GM12878 (cell line): ENCODE results near the gene COL5A3. TPM values are rescaled to one million over a fixed set of nuclear protein-coding genes. Genes with fewer than 3 reads are reported as not detected.

ENCODE experiments used
- ATAC-seq: fragments of 200-7000 bp; cut with Tn5 transposase; 3 replicates; pipeline ENCODE4 v1.9.1; 2020; ENCODE audit warnings: mild to moderate bottlenecking, moderate library complexity
- BruUV-seq: library from RNA; stranded (reverse); fragments of 400-500 nt; replicated peaks from 2 replicates; lab custom pipeline; 2021; lab: Mats Ljungman, UMichigan
- CTCF ChIA-PET: fragments of 300-600 bp; sonication (Branson Sonifier 250); formaldehyde crosslinking; extraction: SDS; loops from one replicate; lab custom pipeline; 2021; ENCODE audit warnings: inconsistent platforms; lab: Yijun Ruan, JAX
- POLR2A ChIA-PET: fragments of 350-600 bp; formaldehyde crosslinking; extraction: SDS; loops from one replicate; lab custom pipeline; 2021; ENCODE audit warnings: inconsistent platforms; lab: Charles Lee
- RAD21 ChIA-PET: fragments of 300-600 bp; sonication (Branson Sonifier 250); formaldehyde crosslinking; loops from one replicate; lab custom pipeline; 2023; ENCODE audit warnings: antibody characterized with exemption; ENCODE audit not compliant: unreplicated experiment; lab: Charles Lee
- SMC1A ChIA-PET: fragments of 300-600 bp; sonication (Branson Sonifier 250); formaldehyde crosslinking; loops from one replicate; lab custom pipeline; 2023; ENCODE audit not compliant: unreplicated experiment, uncharacterized antibody; lab: Charles Lee
- DNase-seq: peaks from one replicate; pipeline ENCODE4 v3.0.0-alpha.2; 2011; ENCODE audit warnings: low read depth, low spot score
- FAIRE-seq: peaks from 3 replicates; lab custom pipeline; 2011; peaks lifted over from hg19 to GRCh38; lab: Jason Lieb, UNC
- H2AFZ ChIP-seq: 2 replicates; pipeline ENCODE4 v1.6.0; 2011; ENCODE audit warnings: low read depth, low read length, control low read depth; ENCODE audit not compliant: control insufficient read depth
- H3K27ac ChIP-seq: 2 replicates; pipeline ENCODE4 v1.5.1; 2011; ENCODE audit warnings: control low read depth; ENCODE audit not compliant: control insufficient read depth, insufficient read depth
- H3K27me3 ChIP-seq, 2 experiments: replicated peaks in 1 of 2; 2 replicates each; pipeline versions ENCODE4 v1.6.0 to v1.6.1; 2011; ENCODE audit warnings: low read length in 1 of 2; ENCODE audit not compliant: control insufficient read depth in 2 of 2, insufficient read depth in 2 of 2
- H3K36me3 ChIP-seq, 2 experiments: 2 replicates each; pipeline ENCODE4 v1.5.1; 2011; ENCODE audit warnings: low read length in 1 of 2; ENCODE audit not compliant: control insufficient read depth in 2 of 2, insufficient read depth in 2 of 2
- H3K4me1 ChIP-seq: 2 replicates; pipeline ENCODE4 v1.6.1; 2011; ENCODE audit warnings: mild to moderate bottlenecking, low read length, moderate library complexity, mixed read lengths; ENCODE audit not compliant: control insufficient read depth, insufficient read depth
- H3K4me2 ChIP-seq: 2 replicates; pipeline ENCODE4 v1.6.0; 2011; ENCODE audit warnings: control low read depth; ENCODE audit not compliant: control insufficient read depth, insufficient read depth
- H3K4me3 ChIP-seq: fragments of 200-600 bp; sonication (generic); 2 replicates; pipeline ENCODE4 v1.5.1; 2016
- H3K79me2 ChIP-seq: 2 replicates; pipeline ENCODE4 v1.6.0; 2011; ENCODE audit warnings: low read length; ENCODE audit not compliant: control insufficient read depth, insufficient read depth
- H3K9ac ChIP-seq: 2 replicates; pipeline ENCODE4 v1.8.0; 2011; ENCODE audit warnings: low read length, control low read depth, mixed read lengths; ENCODE audit not compliant: control insufficient read depth, insufficient read depth
- H3K9me3 ChIP-seq: replicated peaks from 3 replicates; pipeline ENCODE4 v1.5.1; 2011; ENCODE audit warnings: mild to moderate bottlenecking, low read length; ENCODE audit not compliant: control insufficient read depth, insufficient read depth
- H4K20me1 ChIP-seq: 2 replicates; pipeline ENCODE4 v1.6.0; 2011; ENCODE audit not compliant: control insufficient read depth, insufficient read depth
- BRCA1 ChIP-seq: IDR thresholded peaks from 2 replicates; pipeline ENCODE4 v1.6.1; 2011; ENCODE audit warnings: low read depth, low read length, improper control_type of control experiment
- GATAD2B ChIP-seq: fragments of 450-650 bp; conservative IDR thresholded peaks from 2 replicates; pipeline ENCODE4 v1.6.1; 2017; ENCODE audit warnings: low read depth, mild to moderate bottlenecking, moderate library complexity
- KLF5 ChIP-seq: fragments of 450-650 bp; IDR thresholded peaks from 2 replicates; pipeline ENCODE4 v1.6.1; 2014; ENCODE audit warnings: mild to moderate bottlenecking; ENCODE audit not compliant: partially characterized antibody
- NR2C1 ChIP-seq: fragments of 450-650 bp; IDR thresholded peaks from 2 replicates; pipeline ENCODE4 v1.6.1; 2017; ENCODE audit warnings: antibody characterized with exemption, mild to moderate bottlenecking, moderate library complexity
- PAX8 ChIP-seq: fragments of 450-650 bp; IDR thresholded peaks from 2 replicates; pipeline ENCODE4 v1.6.1; 2017; ENCODE audit warnings: mild to moderate bottlenecking, moderate library complexity
- RAD51 ChIP-seq: fragments of 450-650 bp; IDR thresholded peaks from 2 replicates; pipeline ENCODE4 v1.6.1; 2016; ENCODE audit warnings: moderate library complexity, mild to moderate bottlenecking, inconsistent platforms
- ZBTB40 ChIP-seq: fragments of 450-650 bp; IDR thresholded peaks from 2 replicates; pipeline ENCODE4 v1.6.1; 2016; ENCODE audit warnings: mild to moderate bottlenecking, moderate library complexity, borderline replicate concordance
- WGBS: methylation state at CpG from one replicate; pipeline ENCODE4 v1.1.6; 2016; ENCODE audit warnings: low lambda C conversion rate; ENCODE audit not compliant: insufficient replicate concordance, insufficient coverage; ENCODE audit errors: missing lambda C conversion rate; 5-methylcytosine and 5-hydroxymethylcytosine counted together
- in situ Hi-C: fragments of 300-500 bp; cut with MboI; formaldehyde crosslinking; loops from 9 replicates; pipeline ENCODE4 v1.14.3; 2018; ENCODE audit warnings: mixed read lengths
- intact Hi-C: fragments of 100-400 bp; cut with micrococcal nuclease; formaldehyde crosslinking; loops from one replicate; pipeline ENCODE4 v1.14.2; 2022; ENCODE audit not compliant: unreplicated experiment
- polyA plus RNA-seq, 11 experiments: library from polyadenylated mRNA; depleted of rRNA in 4 of 11; unstranded in 6 of 11; stranded (reverse) in 5 of 11; fragments of >200 nt; fragmentation: Nextera tagmentation in 4 of 11; fragmentation: Illumina TruSeq in 1 of 11; extraction: Ambion mirVana in 4 of 11; extraction: Trizol in 1 of 11; gene quantifications; 1 replicate in 1 of 11; 2 replicates in 10 of 11; pipeline versions ENCODE4 v1.2.1 to v1.2.3, GENCODE V29; 2011 to 2016; ENCODE audit warnings: inconsistent platforms in 2 of 11, missing spikeins in 2 of 11, low read depth in 1 of 11
- total RNA-seq, 4 experiments: library from RNA; depleted of rRNA in 3 of 4; stranded (reverse); fragments of >200 nt in 3 of 4; fragmentation: Illumina TruSeq in 1 of 4; extraction: Trizol in 1 of 4; gene quantifications; 2 replicates each; pipeline versions ENCODE4 v1.2.1 to v1.2.3, GENCODE V29; 2013 to 2021

Gene COL5A3
- total and polyA plus RNA-seq, 10 of the 15 experiments (the other 5 are each of a cell fraction or from before 2014, with no cell fraction given), result under 0.01 to 8.3 (median 0.10) TPM; not detected in 2

DNA sequence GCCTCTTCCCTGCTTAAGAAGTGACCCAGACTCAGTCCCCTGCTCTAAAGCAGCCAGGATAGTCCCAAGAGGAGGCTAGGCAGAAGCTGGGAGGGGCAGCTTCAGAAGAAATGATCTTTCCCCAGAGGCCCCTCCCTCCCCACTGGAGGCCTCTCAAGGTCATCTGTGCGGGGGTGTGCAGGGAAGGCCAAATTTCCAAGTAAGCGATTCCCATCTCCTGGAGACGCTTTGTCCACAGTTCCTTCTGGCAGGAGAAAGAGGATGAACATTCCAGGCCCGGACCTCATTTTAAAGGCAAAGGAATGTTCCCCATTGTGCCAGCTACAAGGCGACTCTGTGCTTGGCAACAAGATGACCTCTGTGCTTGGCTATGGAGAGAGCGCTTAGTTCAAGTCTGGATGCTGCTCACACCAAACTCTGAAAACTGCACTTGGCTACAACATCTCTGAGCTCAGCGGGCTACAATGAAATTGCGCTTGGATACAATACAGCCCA lies 23.5 kb downstream of the COL5A3 start:
- ChIA-PET POLR2A (interaction anchor here (0.9 kb wide), 1 partner anchor 263 kb away, joined by 4 read pairs; no protein-coding TSS in a partner anchor), SMC1A (interaction anchor here (0.6 kb wide), 1 partner anchor 118 kb away, joined by 4 read pairs; no protein-coding TSS in a partner anchor), CTCF (interaction anchor here (1.0 to 3.0 kb wide), 3 partner anchors 14 to 41 kb away, joined by 3 to 20 read pairs (median 3); no protein-coding TSS in a partner anchor), RAD21 (no interaction called here)
- no peak overlapping the region for H3K4me2 ChIP-seq
- H3K9ac ChIP-seq, result no peak overlapping the region
- FAIRE-seq (no peak), DNase-seq (no peak), ATAC-seq (no peak)
- no peaks in the 10 kb centered on the region for H3K9me3 ChIP-seq
- H3K27me3 ChIP-seq, result no peaks in the 10 kb centered on the region
- H3K4me3 ChIP-seq, result no peak overlapping the region
- H4K20me1 ChIP-seq, result no peaks in the 10 kb centered on the region
- no TSS peak for BruUV-seq
- in situ Hi-C loops (no loop called here), intact Hi-C loops (no loop called here)
- no peaks in the 10 kb centered on the region for H3K36me3 ChIP-seq
- no peaks in the 10 kb centered on the region for H3K4me1 ChIP-seq
- no peaks in the 10 kb centered on the region for H3K79me2 ChIP-seq
- H3K27ac ChIP-seq, result no peak overlapping the region
- no peak overlapping the region for H2AFZ ChIP-seq
- 40% methylated on average over 8 of the region's 8 CpGs for WGBS
- TF ChIP-seq GATAD2B, result no peak
- no peak for TF ChIP-seq ZBTB40
- TF ChIP-seq RAD51, result no peak
- no peak for TF ChIP-seq NR2C1
- no peak for TF ChIP-seq KLF5
- no peak for TF ChIP-seq PAX8
- no peak for TF ChIP-seq BRCA1
